Sigmoid colon (tissue), 4 donors: ENCODE results near the gene CPE.

Experiments
- CTCF ChIP-seq, 4 experiments: fragments of 450-650 bp in 3 of 4; fragments of 200-600 bp in 1 of 4; IDR thresholded peaks; one replicate each; pipeline ENCODE4 v1.5.1; 2016 to 2019; ENCODE audit warnings: antibody characterized with exemption in 4 of 4, mild to moderate bottlenecking in 3 of 4, moderate library complexity in 2 of 4
- EP300 ChIP-seq, 4 donors: sonication (generic); formaldehyde crosslinking; IDR thresholded peaks; one replicate each; pipeline ENCODE4 v1.6.1; 2017; ENCODE audit warnings: antibody characterized with exemption in 4 of 4
- POLR2A ChIP-seq, 2 donors: fragments of 450-650 bp; IDR thresholded peaks; one replicate each; pipeline ENCODE4 v1.6.1; 2016; ENCODE audit warnings: antibody characterized with exemption in 2 of 2, mild to moderate bottlenecking in 2 of 2, moderate library complexity in 2 of 2
- POLR2AphosphoS5 ChIP-seq, 4 donors: sonication (generic); formaldehyde crosslinking; IDR thresholded peaks; one replicate each; pipeline ENCODE4 v1.6.1; 2017; ENCODE audit warnings: antibody characterized with exemption in 4 of 4

DNA sequence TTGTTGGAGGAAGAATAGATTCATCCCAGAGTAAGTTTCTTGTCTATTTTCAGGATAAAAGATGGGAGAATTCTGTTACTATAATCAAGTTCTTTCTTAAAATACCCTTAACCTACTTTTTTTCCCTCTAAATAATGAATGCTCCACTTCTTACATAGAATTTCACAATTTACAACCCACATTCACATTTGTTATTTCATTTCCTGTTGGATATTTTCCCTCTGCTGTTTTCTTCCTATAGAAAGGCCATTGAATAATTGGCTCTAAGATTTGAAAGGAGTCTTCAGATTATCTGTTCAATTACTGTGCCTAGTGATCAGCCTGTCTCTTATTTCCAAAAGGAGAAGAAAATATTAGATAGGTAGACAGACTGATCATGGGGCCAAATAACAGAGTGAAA is 79.7 kb downstream of the CPE start:
- no peak for TF ChIP-seq POLR2AphosphoS5 (IDR thresholded peaks at IDR 0.05)
- TF ChIP-seq CTCF (IDR thresholded peaks at IDR 0.05) = no peak
- TF ChIP-seq EP300 (IDR thresholded peaks at IDR 0.05) = no peak
- TF ChIP-seq POLR2A (IDR thresholded peaks at IDR 0.05) = no peak
